ENCODE results near the gene HOMEZ.

The HOMEZ gene

GRCh38 chr14:23269193-23269592 is 16.7 kb downstream of the HOMEZ start:
- TF ChIP-seq EGR1 (IDR thresholded peaks at IDR 0.05): no peak
- TF ChIP-seq RAD21 (IDR thresholded peaks at IDR 0.05; ENCODE audit: low read depth): no peak
- no peak for TF ChIP-seq REST (IDR thresholded peaks at IDR 0.05; ENCODE audit: low read depth)

GRCh38 chr14:23259426-23259825 is 26.5 kb downstream of the HOMEZ start:
- TF ChIP-seq ZBTB7A (IDR thresholded peaks at IDR 0.05; ENCODE audit: low read depth): no peak
- no peak for TF ChIP-seq YY1 (IDR thresholded peaks at IDR 0.05; ENCODE audit: low read depth)
- TF ChIP-seq REST (IDR thresholded peaks at IDR 0.05; ENCODE audit: low read depth): no peak
- no peak for TF ChIP-seq MAX (IDR thresholded peaks at IDR 0.05)
- TF ChIP-seq USF1 (IDR thresholded peaks at IDR 0.05): no peak
- TF ChIP-seq TEAD4 (IDR thresholded peaks at IDR 0.05): no peak
- no peak for TF ChIP-seq FOXM1 (IDR thresholded peaks at IDR 0.05; ENCODE audit: borderline replicate concordance, low read depth)
- no peak for TF ChIP-seq RAD21 (IDR thresholded peaks at IDR 0.05; ENCODE audit: low read depth)
- no peak for TF ChIP-seq TAF1 (IDR thresholded peaks at IDR 0.05; ENCODE audit: low read depth)
- no peak for TF ChIP-seq CREB1 (IDR thresholded peaks at IDR 0.05; ENCODE audit: low read depth)
- no peak for TF ChIP-seq TCF12 (IDR thresholded peaks at IDR 0.05; ENCODE audit: low read depth)
- no peak for TF ChIP-seq NFIC (IDR thresholded peaks at IDR 0.05)
- no peak for TF ChIP-seq EP300 (IDR thresholded peaks at IDR 0.05; ENCODE audit: borderline replicate concordance)
- no peak for TF ChIP-seq EGR1 (IDR thresholded peaks at IDR 0.05)
- TF ChIP-seq CEBPB (IDR thresholded peaks at IDR 0.05): no peak

GRCh38 chr14:23258256-23258655 is 27.7 kb downstream of the HOMEZ start:
- no peak for TF ChIP-seq RAD21 (IDR thresholded peaks at IDR 0.05; ENCODE audit: low read depth)
- no peak for TF ChIP-seq CEBPB (IDR thresholded peaks at IDR 0.05)
- no peak for TF ChIP-seq EGR1 (IDR thresholded peaks at IDR 0.05)
- no peak for TF ChIP-seq YY1 (IDR thresholded peaks at IDR 0.05; ENCODE audit: low read depth)
- no peak for TF ChIP-seq USF1 (IDR thresholded peaks at IDR 0.05)
- no peak for TF ChIP-seq EP300 (IDR thresholded peaks at IDR 0.05; ENCODE audit: borderline replicate concordance)
- TF ChIP-seq REST (IDR thresholded peaks at IDR 0.05; ENCODE audit: low read depth): no peak
- no peak for TF ChIP-seq TEAD4 (IDR thresholded peaks at IDR 0.05)
- TF ChIP-seq CREB1 (IDR thresholded peaks at IDR 0.05; ENCODE audit: low read depth): no peak
- no peak for TF ChIP-seq TAF1 (IDR thresholded peaks at IDR 0.05; ENCODE audit: low read depth)

- TF ChIP-seq ZBTB7A (IDR thresholded peaks at IDR 0.05; ENCODE audit: low read depth) (no peak), EP300 (IDR thresholded peaks at IDR 0.05; ENCODE audit: borderline replicate concordance) (no peak), EGR1 (IDR thresholded peaks at IDR 0.05) (no peak), MAX (IDR thresholded peaks at IDR 0.05) (no peak), REST (IDR thresholded peaks at IDR 0.05; ENCODE audit: low read depth) (no peak), USF1 (IDR thresholded peaks at IDR 0.05) (no peak), TAF1 (IDR thresholded peaks at IDR 0.05; ENCODE audit: low read depth) (no peak)
Observed at GRCh38 chr14:23252420-23253333, 33.3 kb downstream of the HOMEZ start.
